ENCODE data around the gene STK40.

Gene STK40

GRCh38 chr1:36384542-36385409 is 948 bp downstream of the STK40 start:
- TF ChIP-seq CTCF (IDR thresholded peaks at IDR 0.05; ENCODE audit: borderline replicate concordance, insufficient read depth, low read depth, low read length), result no peak
- H3K4me3 ChIP-seq (ENCODE audit: low read depth, low read length), result peak overlapping the region; percentile 80

GRCh38 chr1:36383240-36383639 is 2.5 kb downstream of the STK40 start:
- no peak overlapping the region for H3K4me3 ChIP-seq (ENCODE audit: low read depth, low read length)
- TF ChIP-seq CTCF (IDR thresholded peaks at IDR 0.05; ENCODE audit: borderline replicate concordance, insufficient read depth, low read depth, low read length), result no peak

- TF ChIP-seq CTCF (IDR thresholded peaks at IDR 0.05; ENCODE audit: borderline replicate concordance, insufficient read depth, low read depth, low read length), result no peak
- H3K4me3 ChIP-seq (ENCODE audit: low read depth, low read length), result no peak overlapping the region
Observed at GRCh38 chr1:36382669-36383068, 3.1 kb downstream of the STK40 start.

- H3K4me3 ChIP-seq (ENCODE audit: low read depth, low read length), result no peak overlapping the region
- TF ChIP-seq CTCF (IDR thresholded peaks at IDR 0.05; ENCODE audit: borderline replicate concordance, insufficient read depth, low read depth, low read length), result no peak
Observed at GRCh38 chr1:36382231-36382630, 3.5 kb downstream of the STK40 start.

- no peak overlapping the region for H3K4me3 ChIP-seq (ENCODE audit: low read depth, low read length)
- TF ChIP-seq CTCF (IDR thresholded peaks at IDR 0.05; ENCODE audit: borderline replicate concordance, insufficient read depth, low read depth, low read length), result no peak
Observed at GRCh38 chr1:36381405-36381804, 4.3 kb downstream of the STK40 start.

GRCh38 chr1:36380782-36381181 is 4.9 kb downstream of the STK40 start:
- no peak for TF ChIP-seq CTCF (IDR thresholded peaks at IDR 0.05; ENCODE audit: borderline replicate concordance, insufficient read depth, low read depth, low read length)
- H3K4me3 ChIP-seq (ENCODE audit: low read depth, low read length), result no peak overlapping the region

- TF ChIP-seq CTCF (IDR thresholded peaks at IDR 0.05; ENCODE audit: borderline replicate concordance, insufficient read depth, low read depth, low read length), result no peak
- H3K4me3 ChIP-seq (ENCODE audit: low read depth, low read length), result no peak overlapping the region
Observed at GRCh38 chr1:36380143-36380619, 5.5 kb downstream of the STK40 start.

Measured in GM12875 (cell line).